HG03520 (cell line): Measurements from ENCODE around the gene DDX1.

Source experiments
- ATAC-seq: cut with Tn5 transposase; IDR thresholded peaks from one replicate; pipeline ENCODE4 v1.9.1; 2021; ENCODE audit warnings: mild to moderate bottlenecking, moderate library complexity; ENCODE audit not compliant: unreplicated experiment

DDX1 gene

GRCh38 chr2:15626967-15627366 lies 35.3 kb downstream of the DDX1 start:
- ATAC-seq = no peak

- no peak for ATAC-seq
Observed at GRCh38 chr2:15627817-15628684, 36.4 kb downstream of the DDX1 start.

GRCh38 chr2:15628899-15629855 lies 37.5 kb downstream of the DDX1 start:
- no peak for ATAC-seq

GRCh38 chr2:15630121-15630977 lies 38.7 kb downstream of the DDX1 start:
- no peak for ATAC-seq

GRCh38 chr2:15630978-15631719 lies 39.5 kb downstream of the DDX1 start:
- no peak for ATAC-seq

GRCh38 chr2:15631883-15632282 lies 40.2 kb downstream of the DDX1 start:
- no peak for ATAC-seq

GRCh38 chr2:15633043-15633970 lies 41.6 kb downstream of the DDX1 start:
- ATAC-seq = no peak

- ATAC-seq = no peak
Observed at GRCh38 chr2:15633971-15634346, 42.3 kb downstream of the DDX1 start.

- ATAC-seq = no peak
Observed at GRCh38 chr2:15634846-15635490, 43.3 kb downstream of the DDX1 start.

- ATAC-seq = peak; percentile 89
Observed at GRCh38 chr2:15636972-15637785, 45.5 kb downstream of the DDX1 start.

- ATAC-seq = no peak
Observed at GRCh38 chr2:15638720-15639119, 47.1 kb downstream of the DDX1 start.

- no peak for ATAC-seq
Observed at GRCh38 chr2:15639323-15640251, 47.9 kb downstream of the DDX1 start.

GRCh38 chr2:15640261-15640711 lies 48.6 kb downstream of the DDX1 start:
- no peak for ATAC-seq

- ATAC-seq = no peak
Observed at GRCh38 chr2:15640784-15641183, 49.1 kb downstream of the DDX1 start.

- ATAC-seq = no peak
Observed at GRCh38 chr2:15641530-15641982, 49.9 kb downstream of the DDX1 start.

GRCh38 chr2:15642011-15642814 lies 50.5 kb downstream of the DDX1 start:
- ATAC-seq = no peak
